Glutamatergic neuron (in vitro differentiated cells): ENCODE results near the gene TECR. TPM values are rescaled to one million over a fixed set of nuclear protein-coding genes. Genes with fewer than 3 reads are reported as not detected.

Experiments
- DNase-seq: peaks from one replicate; pipeline ENCODE4 v3.0.0; 2022
- H3K27ac Mint-ChIP-seq: one replicate; pipeline ENCODE4 v1.8.0; 2020; ENCODE audit warnings: mild to moderate bottlenecking, mixed read lengths, inconsistent platforms; ENCODE audit not compliant: unreplicated experiment
- H3K27me3 Mint-ChIP-seq: one replicate; pipeline ENCODE4 v1.8.0; 2020; ENCODE audit warnings: mild to moderate bottlenecking, moderate library complexity, mixed read lengths, inconsistent platforms; ENCODE audit not compliant: unreplicated experiment
- H3K36me3 Mint-ChIP-seq: one replicate; pipeline ENCODE4 v1.8.0; 2020; ENCODE audit warnings: mild to moderate bottlenecking, mixed read lengths, inconsistent platforms; ENCODE audit not compliant: unreplicated experiment
- H3K4me1 Mint-ChIP-seq: one replicate; pipeline ENCODE4 v1.8.0; 2020; ENCODE audit warnings: mild to moderate bottlenecking, low read depth, mixed read lengths, inconsistent platforms; ENCODE audit not compliant: unreplicated experiment
- H3K4me3 Mint-ChIP-seq: one replicate; pipeline ENCODE4 v1.8.0; 2020; ENCODE audit warnings: mild to moderate bottlenecking, mixed read lengths, inconsistent platforms; ENCODE audit not compliant: unreplicated experiment
- H3K9me3 Mint-ChIP-seq: one replicate; pipeline ENCODE4 v1.8.0; 2020; ENCODE audit warnings: mild to moderate bottlenecking, moderate library complexity, mixed read lengths, inconsistent platforms; ENCODE audit not compliant: unreplicated experiment
- total RNA-seq: library from RNA; stranded (reverse); fragmentation: NEBNext Ultra II Directional; extraction: Animal tissue kit (Norgen Biotek cat#: 25700); gene quantifications from one replicate; pipeline ENCODE4 v1.2.1, GENCODE V29; 2021; ENCODE audit not compliant: unreplicated experiment
- TF ChIP-seq, protein P1 (sequence below): fragments of 200-600 bp; sonication (generic); IDR thresholded peaks from one replicate; pipeline ENCODE4 v1.5.0; 2021; ENCODE audit not compliant: partially characterized antibody, unreplicated experiment

The TECR gene
- total RNA-seq, 1 donor from 2014 or later, result 102 TPM

DNA sequence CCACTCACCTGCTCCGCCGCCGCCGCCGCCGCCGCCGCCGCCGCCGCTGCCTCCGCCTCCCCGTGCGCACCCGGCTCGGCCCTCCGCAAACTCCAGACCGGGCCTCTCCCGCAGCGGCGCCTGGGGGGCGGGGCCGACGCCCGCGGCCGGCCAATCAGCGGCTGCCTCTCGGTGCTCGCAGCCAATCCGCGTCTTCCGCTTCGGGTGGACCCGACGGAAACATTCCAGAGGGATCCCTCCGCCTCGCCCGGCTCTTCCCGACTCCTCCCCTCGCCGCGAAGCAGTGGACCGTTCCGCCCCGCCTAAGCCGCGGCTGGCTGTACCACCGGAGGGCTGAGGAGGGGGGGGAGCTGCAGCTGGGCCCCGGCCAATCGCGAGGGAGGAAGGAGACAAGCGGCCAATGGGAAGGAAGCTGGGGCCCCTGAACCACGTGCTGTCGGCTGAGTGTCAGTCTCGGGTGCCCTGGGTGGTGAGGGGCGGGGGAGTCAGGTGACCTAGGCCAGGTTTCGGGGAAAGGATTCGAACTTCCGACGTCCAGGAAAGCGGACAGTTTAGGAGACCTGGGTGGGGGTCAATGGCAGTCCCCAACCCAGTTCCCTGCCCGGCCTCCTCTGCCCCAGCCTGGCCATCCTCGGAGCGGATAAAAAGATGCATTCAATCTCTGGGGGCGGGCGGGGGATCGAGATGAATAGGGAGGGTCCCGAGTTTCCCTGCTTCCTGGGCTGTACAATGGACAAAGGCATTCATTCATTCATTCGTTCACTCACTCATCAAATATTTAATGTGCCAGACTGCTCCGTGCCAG lies 33.2 kb upstream of the TECR start, which contains the start of gene GIPC1:
Gene GIPC1 (minus strand): TSS at position 99 of the 805 bp plus-strand sequence. CDS start 13,151 bp downstream, outside the sequence.
- peak within 1 kb of the TSS; percentile 68 for H3K27ac Mint-ChIP-seq
- peaks cover 6% of the 10 kb centered on the region for H3K4me1 Mint-ChIP-seq
- H3K4me3 Mint-ChIP-seq, result peak within 1 kb of the TSS; percentile 91
- peaks cover 2% of the 10 kb centered on the region for H3K9me3 Mint-ChIP-seq
- H3K36me3 Mint-ChIP-seq, result no peaks in the 10 kb centered on the region
- TF ChIP-seq, protein P1, sequence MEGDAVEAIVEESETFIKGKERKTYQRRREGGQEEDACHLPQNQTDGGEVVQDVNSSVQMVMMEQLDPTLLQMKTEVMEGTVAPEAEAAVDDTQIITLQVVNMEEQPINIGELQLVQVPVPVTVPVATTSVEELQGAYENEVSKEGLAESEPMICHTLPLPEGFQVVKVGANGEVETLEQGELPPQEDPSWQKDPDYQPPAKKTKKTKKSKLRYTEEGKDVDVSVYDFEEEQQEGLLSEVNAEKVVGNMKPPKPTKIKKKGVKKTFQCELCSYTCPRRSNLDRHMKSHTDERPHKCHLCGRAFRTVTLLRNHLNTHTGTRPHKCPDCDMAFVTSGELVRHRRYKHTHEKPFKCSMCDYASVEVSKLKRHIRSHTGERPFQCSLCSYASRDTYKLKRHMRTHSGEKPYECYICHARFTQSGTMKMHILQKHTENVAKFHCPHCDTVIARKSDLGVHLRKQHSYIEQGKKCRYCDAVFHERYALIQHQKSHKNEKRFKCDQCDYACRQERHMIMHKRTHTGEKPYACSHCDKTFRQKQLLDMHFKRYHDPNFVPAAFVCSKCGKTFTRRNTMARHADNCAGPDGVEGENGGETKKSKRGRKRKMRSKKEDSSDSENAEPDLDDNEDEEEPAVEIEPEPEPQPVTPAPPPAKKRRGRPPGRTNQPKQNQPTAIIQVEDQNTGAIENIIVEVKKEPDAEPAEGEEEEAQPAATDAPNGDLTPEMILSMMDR, result no peak
- H3K27me3 Mint-ChIP-seq, result peaks cover 4% of the 10 kb centered on the region
- DNase-seq, result peak; percentile 99

DNA sequence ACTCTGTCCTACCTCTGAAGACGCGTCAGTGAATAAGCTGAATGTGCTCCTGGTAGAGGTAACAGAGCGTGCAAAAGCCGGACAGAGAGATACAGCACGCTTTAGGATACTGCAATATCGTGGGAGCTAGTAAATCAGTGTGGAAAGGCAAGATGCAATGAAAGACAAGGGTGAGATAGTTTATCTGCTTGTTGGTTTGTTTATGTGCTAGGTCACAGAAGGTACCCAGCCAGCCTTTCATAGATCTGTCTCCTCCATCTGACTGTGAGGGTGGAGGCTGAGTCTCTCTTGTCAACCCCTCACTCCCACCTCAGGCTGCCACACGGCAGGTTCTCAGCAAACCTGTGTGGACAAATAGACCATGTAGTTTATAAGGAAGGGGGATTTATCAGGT lies 32.6 kb upstream of the TECR start:
- DNase-seq, result no peak
- H3K4me3 Mint-ChIP-seq, result peak overlapping the region; percentile 50
- peaks cover 4% of the 10 kb centered on the region for H3K27me3 Mint-ChIP-seq
- H3K9me3 Mint-ChIP-seq, result peaks cover 2% of the 10 kb centered on the region
- H3K4me1 Mint-ChIP-seq, result peaks cover 6% of the 10 kb centered on the region
- H3K27ac Mint-ChIP-seq, result peak overlapping the region; percentile 20
- TF ChIP-seq, protein P1, result no peak
- no peaks in the 10 kb centered on the region for H3K36me3 Mint-ChIP-seq

DNA sequence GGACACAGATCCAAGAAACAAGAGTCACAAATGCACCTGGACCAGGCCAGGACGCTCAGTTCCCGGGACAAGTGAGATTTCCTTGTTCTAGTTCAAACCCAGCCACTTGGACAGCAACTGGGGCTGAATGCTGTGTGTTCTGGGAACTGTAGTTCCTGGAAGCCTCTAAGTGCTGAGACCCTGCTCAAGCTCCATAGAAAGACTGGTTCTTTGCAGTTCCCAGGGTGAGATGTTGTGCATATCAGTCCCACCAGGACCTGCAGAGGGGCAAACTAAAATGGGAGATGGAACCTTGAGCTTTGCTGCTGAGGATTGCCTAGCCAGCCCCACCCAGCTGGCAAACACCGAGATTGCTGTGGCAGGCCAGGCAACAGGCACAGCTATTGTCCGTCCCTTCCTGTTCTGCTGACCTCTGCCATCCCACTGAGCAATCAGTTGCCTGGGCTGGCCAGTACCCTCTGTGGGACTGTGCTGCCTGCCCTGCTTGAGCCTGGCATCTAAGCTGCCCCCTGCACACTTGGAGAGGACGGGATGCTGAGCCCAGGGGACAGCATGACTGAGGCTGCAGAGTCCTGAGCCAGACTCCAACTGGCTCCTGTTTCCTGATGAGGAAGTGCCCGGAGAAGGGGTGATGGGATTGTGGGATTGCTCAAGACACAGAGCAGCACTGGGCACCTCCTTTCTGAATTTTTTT lies 32.0 kb upstream of the TECR start:
- no peak for DNase-seq
- TF ChIP-seq, protein P1, result no peak
- Mint-ChIP-seq H3K27me3 (peaks cover 4% of the 10 kb centered on the region), H3K36me3 (no peaks in the 10 kb centered on the region), H3K9me3 (peaks cover 2% of the 10 kb centered on the region), H3K27ac (no peak overlapping the region), H3K4me1 (peaks cover 6% of the 10 kb centered on the region), H3K4me3 (no peak overlapping the region)

DNA sequence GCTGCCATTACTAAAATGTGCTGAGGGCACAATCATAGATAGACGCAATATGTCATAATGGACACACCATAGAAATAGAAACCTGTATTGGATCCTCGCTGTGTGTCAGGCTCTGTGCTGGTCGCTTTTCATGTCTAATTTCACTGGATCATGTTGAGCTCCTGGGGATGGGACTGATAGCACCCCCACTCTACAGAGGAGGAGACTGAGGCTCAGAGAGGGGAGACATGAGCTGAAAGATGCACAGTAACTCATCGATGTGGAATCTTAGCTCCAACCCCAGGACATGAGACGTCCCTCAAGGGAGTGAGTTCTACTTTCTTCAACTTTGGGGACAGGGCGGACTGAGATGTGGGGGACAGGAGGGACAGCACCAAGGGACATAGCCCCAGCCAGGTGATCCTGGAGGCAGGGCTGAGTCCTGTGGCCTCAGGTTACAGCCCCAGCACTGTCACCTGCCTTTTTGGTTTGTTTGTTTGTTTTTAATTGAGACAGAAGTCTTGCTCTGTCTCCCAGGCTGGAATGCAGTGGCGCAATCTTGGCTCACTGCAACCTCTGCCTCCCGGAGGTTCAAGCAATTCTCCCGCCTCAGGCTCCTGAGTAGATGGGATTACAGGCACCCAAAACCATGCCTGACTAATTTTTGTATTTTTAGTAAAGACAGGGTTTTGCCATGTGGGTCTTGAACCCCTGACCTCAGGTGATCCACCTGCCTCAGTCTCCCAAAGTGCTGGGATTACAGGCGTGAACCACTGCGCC lies 26.9 kb upstream of the TECR start:
- TF ChIP-seq, protein P1, result no peak
- no peak overlapping the region for H3K27ac Mint-ChIP-seq
- no peaks in the 10 kb centered on the region for H3K36me3 Mint-ChIP-seq
- no peaks in the 10 kb centered on the region for H3K9me3 Mint-ChIP-seq
- H3K4me1 Mint-ChIP-seq, result no peaks in the 10 kb centered on the region
- H3K4me3 Mint-ChIP-seq, result no peak overlapping the region
- no peak for DNase-seq
- H3K27me3 Mint-ChIP-seq, result peaks cover 4% of the 10 kb centered on the region
